Activated T-helper 1 cell treated with anti-CD3 and anti-CD28 coated beads, Interleukin-12 subunit alpha, Interleukin-12 subunit beta, Interleukin-2, Interleukin-4 antibody, amounts not matched to agents 30 ng/mL and 10 ng/mL and 1 ng/mL, durations not matched to agents 14 hours and 24 hours and 36 hours (primary cell): ENCODE measurements around the gene SLC16A6. TPM values are rescaled to one million over a fixed set of nuclear protein-coding genes. Genes with fewer than 3 reads are reported as not detected.
"Not testable (repeated sequence)": the region's sequence is repeated elsewhere in the genome, so short reads cannot be mapped to it uniquely, and the experiment has no call there.

ENCODE experiments used
- DNase-seq: peaks from one replicate; pipeline ENCODE4 v3.0.0; 2021; ENCODE audit warnings: low spot score
- H3K27ac Mint-ChIP-seq: one replicate; pipeline ENCODE4 v1.8.0; 2021; ENCODE audit warnings: mild to moderate bottlenecking, mixed read lengths
- H3K27me3 Mint-ChIP-seq: one replicate; pipeline ENCODE4 v1.8.0; 2022; ENCODE audit warnings: mild to moderate bottlenecking, moderate library complexity, mixed read lengths; ENCODE audit not compliant: insufficient read depth
- H3K36me3 Mint-ChIP-seq: one replicate; pipeline ENCODE4 v1.8.0; 2021; ENCODE audit warnings: low read depth, mixed read lengths
- H3K4me1 Mint-ChIP-seq: one replicate; pipeline ENCODE4 v1.8.0; 2021; ENCODE audit warnings: low read depth, mixed read lengths
- H3K4me3 Mint-ChIP-seq: one replicate; pipeline ENCODE4 v1.8.0; 2021; ENCODE audit warnings: mild to moderate bottlenecking, moderate library complexity, mixed read lengths
- H3K9me3 Mint-ChIP-seq: one replicate; pipeline ENCODE4 v1.8.0; 2021; ENCODE audit warnings: mixed read lengths
- intact Hi-C: fragments of 100-400 bp; cut with micrococcal nuclease; formaldehyde crosslinking; loops from one replicate; pipeline ENCODE4 v1.15.1; 2024
- total RNA-seq: library from RNA; stranded (reverse); gene quantifications from 2 replicates; pipeline ENCODE4 v1.2.3, GENCODE V29; 2022

Gene SLC16A6
- total RNA-seq, 1 donor from 2014 or later, result 3.0 TPM

DNA sequence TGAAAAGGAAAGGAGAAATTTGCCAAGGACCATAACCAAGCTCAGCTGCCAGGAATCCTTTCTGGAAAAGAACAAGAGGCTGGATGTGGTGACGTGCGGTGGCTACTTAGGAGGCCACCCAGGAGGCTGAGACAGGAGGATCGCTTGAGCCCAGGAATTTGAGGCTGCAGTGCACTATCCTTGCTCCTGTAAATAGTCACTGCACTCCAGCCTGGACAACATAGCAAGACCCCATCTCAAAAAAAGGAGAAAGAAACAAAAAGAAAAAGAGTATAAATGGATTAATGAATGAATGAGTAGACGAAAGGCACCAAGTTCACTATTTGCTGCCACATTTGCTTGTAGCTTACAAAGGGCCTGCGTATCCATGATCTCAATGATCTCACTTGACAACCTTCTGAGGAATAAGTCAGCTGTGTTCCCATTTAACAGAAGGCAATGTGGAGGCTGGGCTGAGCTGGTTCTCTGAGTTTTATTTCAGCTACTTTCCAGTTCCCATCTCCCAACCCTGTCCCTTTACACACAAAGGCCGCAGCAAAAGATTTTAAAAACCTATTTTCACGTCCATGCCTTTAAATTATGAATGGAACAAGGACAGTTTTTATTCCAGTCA, 30.1 kb upstream of the SLC16A6 start:
- H3K4me3 Mint-ChIP-seq, result no peak overlapping the region
- H3K27me3 Mint-ChIP-seq, result peaks cover 5% of the 10 kb centered on the region
- DNase-seq, result no peak
- peaks cover 3% of the 10 kb centered on the region for H3K4me1 Mint-ChIP-seq
- H3K9me3 Mint-ChIP-seq, result no peaks in the 10 kb centered on the region
- intact Hi-C loops, result no loop called here
- no peak overlapping the region for H3K27ac Mint-ChIP-seq
- H3K36me3 Mint-ChIP-seq, result peaks cover 2% of the 10 kb centered on the region

DNA sequence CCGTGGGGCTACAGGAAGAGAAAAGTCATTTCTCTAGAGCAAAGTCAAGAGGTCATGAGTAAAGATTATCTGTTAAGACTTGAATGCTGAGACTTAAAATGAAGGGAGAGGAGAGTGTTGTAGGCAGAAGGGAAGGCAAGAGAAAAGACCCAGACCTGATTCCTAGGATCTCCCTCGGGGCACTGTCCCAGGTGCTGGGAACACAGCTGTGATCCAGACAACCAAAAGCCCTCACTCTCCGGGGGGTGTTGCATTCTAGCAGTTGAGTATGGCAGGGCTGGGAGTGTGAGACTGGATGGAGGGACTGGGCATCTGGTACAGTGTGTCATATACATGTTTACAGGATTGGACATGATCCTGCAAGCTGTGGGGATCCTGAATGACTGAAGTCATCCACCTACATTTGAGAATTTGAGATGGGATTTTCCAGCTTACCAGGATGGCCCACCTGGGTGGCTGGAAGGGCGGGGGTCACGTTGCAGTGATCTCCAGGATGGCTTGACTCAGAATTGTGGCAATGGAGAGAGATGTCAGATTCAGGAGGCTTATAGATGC, 29.5 kb upstream of the SLC16A6 start:
- DNase-seq, result no peak
- peaks cover 5% of the 10 kb centered on the region for H3K27me3 Mint-ChIP-seq
- no peak overlapping the region for H3K4me3 Mint-ChIP-seq
- intact Hi-C loops, result no loop called here
- peaks cover 2% of the 10 kb centered on the region for H3K36me3 Mint-ChIP-seq
- no peak overlapping the region for H3K27ac Mint-ChIP-seq
- H3K4me1 Mint-ChIP-seq, result no peaks in the 10 kb centered on the region
- H3K9me3 Mint-ChIP-seq, result no peaks in the 10 kb centered on the region

DNA sequence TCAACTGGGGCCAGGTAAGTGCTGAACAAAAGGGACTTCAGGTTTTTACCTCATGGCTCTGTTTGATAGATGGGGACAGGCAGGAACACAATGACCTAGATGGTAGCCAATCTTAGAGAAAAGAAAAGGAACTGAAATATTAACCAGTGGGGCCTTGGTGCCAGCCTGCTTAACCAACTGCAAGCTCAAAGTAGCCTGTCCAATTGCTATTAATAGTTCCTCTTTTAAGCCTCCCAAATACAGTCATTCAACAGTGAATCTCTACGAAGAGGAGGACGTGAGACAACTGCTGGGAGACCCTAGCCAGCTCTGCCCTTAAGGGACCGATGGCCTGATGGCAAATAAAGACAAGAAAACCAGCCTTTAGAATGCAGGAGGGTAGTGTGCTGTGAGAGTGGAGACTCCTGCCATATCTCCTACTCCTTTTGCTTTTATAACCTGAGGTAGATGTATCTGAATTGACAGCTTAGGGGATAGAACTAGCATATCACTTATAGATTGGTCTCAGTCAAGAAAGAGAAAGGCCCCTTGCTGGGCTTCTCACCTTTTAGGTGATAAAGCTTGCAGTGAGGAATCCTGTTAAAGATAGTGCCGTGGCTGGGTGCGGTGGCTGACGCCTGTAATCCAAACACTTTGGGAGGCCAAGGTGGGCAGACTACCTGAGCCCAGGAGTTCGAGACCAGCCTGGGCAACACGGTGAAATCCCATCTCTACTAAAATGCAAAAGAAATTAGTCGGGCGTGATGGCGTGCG, 28.7 kb upstream of the SLC16A6 start:
- Mint-ChIP-seq H3K36me3 (peaks cover 4% of the 10 kb centered on the region), H3K9me3 (no peaks in the 10 kb centered on the region), H3K4me3 (no peak overlapping the region), H3K4me1 (peaks cover 7% of the 10 kb centered on the region), H3K27me3 (peaks cover 5% of the 10 kb centered on the region), H3K27ac (no peak overlapping the region)
- intact Hi-C loops, result no loop called here
- no peak for DNase-seq

DNA sequence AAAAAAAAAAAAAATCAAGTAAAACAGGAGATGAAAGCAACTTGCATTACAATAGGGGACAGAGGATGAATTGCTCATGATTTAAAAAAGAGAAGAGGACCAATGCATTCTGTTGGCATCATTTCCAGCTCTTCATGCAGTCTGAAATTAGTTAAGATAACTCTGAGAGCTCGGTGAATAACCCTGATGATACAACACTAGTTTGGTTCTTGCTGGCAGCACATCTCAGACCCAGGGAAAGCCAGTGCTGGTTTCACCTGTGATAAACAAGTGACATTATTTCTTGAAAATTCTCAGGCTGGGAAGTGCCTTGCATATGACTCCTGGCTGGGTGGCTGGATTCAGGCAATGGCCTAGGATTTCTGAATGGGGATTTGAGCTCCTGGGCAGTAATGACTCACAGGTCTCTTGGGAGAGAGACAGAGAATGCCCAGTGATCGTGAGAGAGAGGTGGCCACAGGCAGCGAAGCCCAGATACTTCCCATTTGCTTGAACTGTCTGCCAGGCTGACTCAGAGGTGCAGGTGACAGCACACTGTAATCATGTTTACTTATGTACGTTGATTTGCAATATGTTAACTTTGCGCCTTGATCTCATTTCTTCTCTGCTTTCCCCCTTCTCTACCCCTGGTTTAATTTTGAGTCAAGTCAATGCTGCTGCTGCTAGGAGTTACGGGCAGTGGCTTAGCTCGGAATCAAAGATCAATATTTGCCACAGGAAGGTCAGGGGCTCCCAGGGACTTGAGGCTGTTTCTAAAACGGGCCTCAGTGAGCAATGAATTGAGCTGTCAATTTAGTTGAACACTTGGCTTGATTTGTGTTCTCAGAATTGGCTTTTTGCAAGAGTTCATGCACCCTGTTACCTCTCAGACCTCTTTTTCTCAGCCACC, 27.4 kb upstream of the SLC16A6 start:
- no peak overlapping the region for H3K27ac Mint-ChIP-seq
- H3K36me3 Mint-ChIP-seq, result peaks cover 4% of the 10 kb centered on the region
- intact Hi-C loops, result no loop called here
- peaks cover 5% of the 10 kb centered on the region for H3K27me3 Mint-ChIP-seq
- H3K9me3 Mint-ChIP-seq, result no peaks in the 10 kb centered on the region
- DNase-seq, result no peak
- H3K4me1 Mint-ChIP-seq, result peaks cover 7% of the 10 kb centered on the region
- H3K4me3 Mint-ChIP-seq, result no peak overlapping the region

DNA sequence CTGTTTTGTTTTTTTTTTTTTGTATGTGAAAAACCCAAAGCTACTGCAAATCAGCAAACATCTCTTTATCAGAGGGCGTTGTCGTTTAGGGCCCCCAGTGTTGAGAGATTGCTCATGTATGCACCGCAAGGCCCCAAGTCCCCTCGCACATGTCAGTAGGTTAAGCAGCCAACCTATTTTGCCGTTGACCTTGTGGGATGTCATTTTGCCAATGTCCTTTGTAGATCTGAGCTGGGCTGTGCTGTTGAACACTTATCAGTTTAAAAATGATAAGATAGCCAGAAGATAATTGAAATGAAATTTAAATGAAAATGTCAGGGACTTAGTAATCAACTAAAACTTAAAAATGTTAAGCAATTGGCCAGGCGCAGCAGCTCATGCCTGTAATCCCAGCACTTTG, 26.5 kb upstream of the SLC16A6 start:
- no peak for DNase-seq
- Mint-ChIP-seq H3K27ac (no peak overlapping the region), H3K9me3 (no peaks in the 10 kb centered on the region), H3K4me3 (no peak overlapping the region), H3K27me3 (peaks cover 5% of the 10 kb centered on the region), H3K4me1 (peaks cover 11% of the 10 kb centered on the region), H3K36me3 (peaks cover 4% of the 10 kb centered on the region)
- intact Hi-C loops, result no loop called here

DNA sequence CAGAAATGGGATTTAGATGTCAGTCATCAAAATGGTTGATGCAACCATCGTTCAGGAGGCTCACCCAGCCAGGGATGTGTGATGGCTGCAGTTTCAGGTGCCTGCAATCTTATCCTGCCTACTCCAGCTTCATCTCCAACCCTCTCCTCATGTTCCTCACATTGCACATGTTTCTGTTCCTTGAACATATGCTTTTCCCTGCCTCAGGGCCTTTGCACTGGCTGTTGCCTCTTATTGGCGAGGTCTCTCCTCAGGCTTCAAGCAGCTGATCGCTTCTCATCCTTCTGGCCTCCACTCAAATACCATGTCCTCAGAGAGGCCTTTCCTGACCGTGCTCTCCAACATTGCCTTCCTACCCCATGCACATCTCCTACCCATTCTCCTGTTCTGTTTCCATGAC, 25.0 kb upstream of the SLC16A6 start:
- H3K4me1 Mint-ChIP-seq, result peaks cover 22% of the 10 kb centered on the region
- H3K4me3 Mint-ChIP-seq, result no peak overlapping the region
- H3K27ac Mint-ChIP-seq, result no peak overlapping the region
- H3K36me3 Mint-ChIP-seq, result peaks cover 7% of the 10 kb centered on the region
- intact Hi-C loops, result no loop called here
- peaks cover under 1% of the 10 kb centered on the region for H3K27me3 Mint-ChIP-seq
- no peak for DNase-seq
- H3K9me3 Mint-ChIP-seq, result no peaks in the 10 kb centered on the region

DNA sequence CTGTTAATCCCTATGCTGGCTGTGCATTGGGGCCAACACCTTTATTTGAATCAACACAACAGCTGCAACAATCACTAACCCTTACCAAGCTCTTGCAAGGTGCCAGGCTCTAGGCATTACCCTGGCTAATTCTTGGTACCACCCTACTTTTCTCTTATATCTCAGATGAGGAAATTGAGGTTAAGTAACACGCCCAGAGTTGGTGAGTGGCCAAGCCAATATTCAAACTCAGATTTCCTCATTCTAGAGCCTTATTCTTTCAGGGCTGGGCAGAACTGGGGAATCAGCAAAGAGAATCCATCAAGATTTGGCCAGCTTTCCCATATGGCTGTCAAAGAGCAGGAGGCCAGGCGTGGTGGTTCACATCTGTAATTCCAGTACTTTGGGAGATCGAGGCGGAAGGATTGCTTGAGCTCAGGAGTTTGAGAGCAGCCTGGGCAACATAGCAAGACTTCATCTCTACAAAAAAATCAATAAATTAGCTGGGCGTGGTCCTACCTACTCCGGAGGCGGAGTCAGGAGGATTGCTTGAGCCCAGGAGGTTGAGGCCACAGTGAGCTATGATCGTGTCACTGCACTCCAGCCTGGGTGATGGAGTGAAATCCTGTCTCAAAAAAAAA, 24.1 kb upstream of the SLC16A6 start:
- Mint-ChIP-seq H3K4me3 (no peak overlapping the region), H3K36me3 (peaks cover 7% of the 10 kb centered on the region)

DNA sequence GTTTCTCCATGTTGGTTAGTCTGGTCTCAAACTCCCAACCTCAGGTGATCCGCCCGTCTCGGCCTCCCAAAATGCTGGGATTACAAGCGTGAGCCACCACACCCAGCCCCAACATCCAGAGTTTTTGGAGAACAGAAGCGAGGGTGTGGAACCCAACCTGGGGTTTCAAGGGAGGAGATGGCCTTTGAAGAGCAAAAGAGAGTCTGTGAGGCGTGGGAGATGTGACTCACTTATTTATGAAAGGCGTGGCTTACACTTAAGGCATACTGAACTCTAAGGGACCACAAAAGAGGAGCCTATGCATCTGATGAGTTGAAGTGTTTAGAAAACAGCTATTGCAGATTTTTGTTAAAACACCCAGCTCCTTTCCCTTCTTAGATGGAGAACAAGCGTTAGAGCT, 19.2 kb upstream of the SLC16A6 start:
- no peak overlapping the region for H3K27ac Mint-ChIP-seq
- H3K4me3 Mint-ChIP-seq, result no peak overlapping the region
- peak; percentile 20 for DNase-seq

More for the DNA sequence above, 24.1 kb upstream of the SLC16A6 start:
- peaks cover 31% of the 10 kb centered on the region for H3K4me1 Mint-ChIP-seq
- intact Hi-C loops, result no loop called here
- no peaks in the 10 kb centered on the region for H3K9me3 Mint-ChIP-seq
- H3K27me3 Mint-ChIP-seq, result no peaks in the 10 kb centered on the region
- no peak overlapping the region for H3K27ac Mint-ChIP-seq
- no peak for DNase-seq

DNA sequence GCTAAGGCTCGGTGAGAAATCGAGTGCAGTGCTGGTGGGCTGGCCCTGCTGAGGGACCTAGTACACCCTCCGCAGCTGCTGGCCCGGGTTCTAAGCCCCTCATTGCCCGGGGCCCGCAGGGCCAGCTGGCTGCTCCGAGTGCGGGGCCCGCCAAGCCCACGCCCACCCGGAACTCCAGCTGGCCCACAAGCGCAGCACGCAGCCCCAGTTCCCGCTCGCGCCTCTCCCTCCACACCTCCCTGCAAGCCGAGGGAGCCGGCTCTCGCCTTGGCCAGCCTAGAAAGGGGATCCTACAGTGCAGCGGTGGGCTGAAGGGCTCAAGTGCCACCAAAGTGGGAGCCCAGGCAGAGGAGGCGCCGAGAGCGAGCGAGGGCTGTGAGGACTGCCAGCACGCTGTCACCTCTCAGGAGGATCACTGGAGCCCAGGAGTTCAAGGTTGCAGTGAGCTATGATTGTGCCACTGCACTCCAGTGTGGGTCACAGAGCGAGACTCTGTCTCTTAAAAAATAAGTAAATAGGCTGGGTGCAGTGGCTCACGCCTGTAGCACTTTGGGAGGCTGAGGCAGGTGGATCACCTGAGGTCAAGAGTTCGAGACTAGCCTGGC, 18.2 kb upstream of the SLC16A6 start:
- DNase-seq, H3K9me3 Mint-ChIP-seq, H3K27ac Mint-ChIP-seq, H3K36me3 Mint-ChIP-seq, H3K4me3 Mint-ChIP-seq, intact Hi-C loops, H3K27me3 Mint-ChIP-seq: not testable (repeated sequence)
- H3K4me1 Mint-ChIP-seq, result peaks cover 26% of the 10 kb centered on the region

More for the DNA sequence above, 19.2 kb upstream of the SLC16A6 start:
- Mint-ChIP-seq H3K27me3 (no peaks in the 10 kb centered on the region), H3K36me3 (peaks cover 11% of the 10 kb centered on the region), H3K4me1 (peaks cover 32% of the 10 kb centered on the region), H3K9me3 (no peaks in the 10 kb centered on the region)
- intact Hi-C loops, result loop anchor here (1.0 to 2.0 kb wide), 4 partner anchors 14 to 46 kb away; no protein-coding TSS in a partner anchor

DNA sequence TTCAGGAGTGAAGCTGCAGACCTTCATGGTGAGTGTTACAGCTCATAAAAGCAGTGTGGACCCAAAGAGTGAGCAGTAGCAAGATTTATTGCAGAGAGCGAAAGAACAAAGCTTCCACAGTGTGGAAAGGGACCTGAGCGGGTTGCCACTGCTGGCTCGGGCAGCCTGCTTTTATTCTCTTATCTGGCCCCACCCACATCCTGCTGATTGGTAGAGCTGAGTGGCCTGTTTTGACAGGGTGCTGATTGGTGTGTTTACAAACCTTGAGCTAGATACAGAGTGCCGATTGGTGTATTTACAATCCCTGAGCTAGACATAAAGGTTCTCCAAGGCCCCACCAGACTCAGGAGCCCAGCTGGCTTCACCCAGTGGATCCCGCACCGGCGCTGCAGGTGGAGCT, 17.6 kb upstream of the SLC16A6 start:
- intact Hi-C loops, DNase-seq, H3K27ac Mint-ChIP-seq, H3K36me3 Mint-ChIP-seq, H3K9me3 Mint-ChIP-seq, H3K27me3 Mint-ChIP-seq, H3K4me3 Mint-ChIP-seq: not testable (repeated sequence)
- peaks cover 26% of the 10 kb centered on the region for H3K4me1 Mint-ChIP-seq

DNA sequence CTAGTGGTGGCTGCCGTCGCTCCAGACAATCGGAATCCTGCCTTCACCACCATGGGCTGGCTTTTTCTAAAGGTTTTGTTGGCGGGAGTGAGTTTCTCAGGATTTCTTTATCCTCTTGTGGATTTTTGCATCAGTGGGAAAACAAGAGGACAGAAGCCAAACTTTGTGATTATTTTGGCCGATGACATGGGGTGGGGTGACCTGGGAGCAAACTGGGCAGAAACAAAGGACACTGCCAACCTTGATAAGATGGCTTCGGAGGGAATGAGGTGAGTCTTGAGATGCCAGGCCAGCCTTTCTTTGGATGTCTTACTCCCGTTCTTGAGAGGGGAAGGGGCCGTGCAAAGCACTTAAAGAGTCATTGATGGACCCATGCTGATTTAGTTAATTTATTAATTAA, 16.5 kb upstream of the SLC16A6 start:
- intact Hi-C loops, result no loop called here
- Mint-ChIP-seq H3K36me3 (peaks cover 9% of the 10 kb centered on the region), H3K4me1 (peaks cover 26% of the 10 kb centered on the region), H3K27me3 (peaks cover 3% of the 10 kb centered on the region), H3K4me3 (no peak overlapping the region), H3K9me3 (no peaks in the 10 kb centered on the region), H3K27ac (no peak overlapping the region)
- DNase-seq, result no peak

DNA sequence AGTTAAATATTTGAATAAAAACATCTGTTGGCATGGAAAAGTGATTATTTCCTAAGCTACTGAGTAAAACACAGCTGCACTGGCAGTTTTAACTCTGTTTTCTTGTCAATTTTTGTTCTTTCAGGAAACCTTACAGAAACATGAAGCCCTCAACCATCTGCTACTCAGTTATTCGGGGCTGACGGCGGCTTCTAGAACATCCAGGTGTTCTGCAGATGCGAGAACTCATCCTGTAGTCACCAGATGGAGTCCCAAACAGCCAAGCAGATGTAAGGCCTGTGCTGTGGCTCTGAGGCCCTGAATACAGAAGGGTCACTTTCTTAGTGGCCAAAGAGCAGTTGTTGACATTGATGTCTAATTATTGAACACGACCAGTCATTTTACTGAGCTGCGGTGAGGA, 15.9 kb upstream of the SLC16A6 start:
- Mint-ChIP-seq H3K4me1 (peaks cover 28% of the 10 kb centered on the region), H3K27ac (no peak overlapping the region), H3K4me3 (no peak overlapping the region), H3K27me3 (peaks cover 10% of the 10 kb centered on the region), H3K36me3 (peaks cover 9% of the 10 kb centered on the region), H3K9me3 (no peaks in the 10 kb centered on the region)
- DNase-seq, result no peak
- intact Hi-C loops, result no loop called here
